ENCODE results near the gene ADGRL1. TPM values are rescaled to one million over a fixed set of nuclear protein-coding genes. Genes with fewer than 3 reads are reported as not detected.
"Not testable (repeated sequence)": the region's sequence is repeated elsewhere in the genome, so short reads cannot be mapped to it uniquely, and the experiment has no call there.

The ADGRL1 gene
- total RNA-seq, 2 donors from 2014 or later = 21.0 to 31.2 TPM

DNA sequence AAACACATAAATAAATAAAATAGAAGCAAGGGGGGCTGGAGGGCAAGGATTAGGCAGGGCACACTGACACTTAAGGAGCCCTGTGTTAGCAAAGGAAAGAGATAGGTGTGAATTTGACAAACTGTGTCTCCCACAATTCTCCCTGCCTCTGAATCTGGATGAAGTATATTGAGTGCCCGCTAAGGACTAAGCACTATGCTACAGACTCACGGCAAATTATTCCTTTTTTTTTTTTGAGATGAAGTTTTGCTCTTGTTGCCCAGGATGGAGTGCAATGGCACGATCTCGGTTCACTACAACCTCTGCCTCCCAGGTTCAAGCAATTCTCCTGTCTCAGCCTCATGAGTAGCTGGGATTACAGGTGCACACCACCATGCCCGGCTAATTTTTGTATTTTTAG, 38.4 kb upstream of the ADGRL1 start:
- peaks cover 0 to 20% of the 10 kb centered on the region in 2 donors for H3K4me1 ChIP-seq
- not testable (repeated sequence) for H3K9me3 ChIP-seq; H3K36me3 ChIP-seq; H3K27ac ChIP-seq; DNase-seq (ENCODE audit: low spot score); H3K27me3 ChIP-seq; H3K4me3 ChIP-seq

DNA sequence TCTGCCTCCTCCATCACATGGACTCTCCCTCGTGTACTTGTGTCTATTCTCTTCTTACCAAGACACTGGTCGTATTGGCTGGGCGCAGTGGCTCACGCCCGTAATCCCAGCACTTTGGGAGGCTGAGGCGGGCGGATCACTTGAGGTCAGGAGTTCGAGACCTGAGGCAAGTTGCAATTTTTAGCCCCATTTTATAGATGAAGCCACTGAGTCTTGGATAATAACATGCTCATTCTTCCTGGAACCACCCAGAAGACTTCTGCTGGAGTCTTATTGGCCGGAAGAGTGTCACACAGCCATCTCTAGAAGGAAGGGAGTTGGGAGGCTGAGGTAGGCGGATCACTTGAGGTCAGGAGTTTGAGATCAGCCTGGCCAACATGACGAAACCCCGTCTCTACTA, 37.7 kb upstream of the ADGRL1 start:
- DNase-seq (ENCODE audit: low spot score); H3K27me3 ChIP-seq; H3K9me3 ChIP-seq; H3K4me3 ChIP-seq; H3K36me3 ChIP-seq; H3K27ac ChIP-seq: not testable (repeated sequence)
- peaks cover 0 to 14% of the 10 kb centered on the region in 2 donors for H3K4me1 ChIP-seq

DNA sequence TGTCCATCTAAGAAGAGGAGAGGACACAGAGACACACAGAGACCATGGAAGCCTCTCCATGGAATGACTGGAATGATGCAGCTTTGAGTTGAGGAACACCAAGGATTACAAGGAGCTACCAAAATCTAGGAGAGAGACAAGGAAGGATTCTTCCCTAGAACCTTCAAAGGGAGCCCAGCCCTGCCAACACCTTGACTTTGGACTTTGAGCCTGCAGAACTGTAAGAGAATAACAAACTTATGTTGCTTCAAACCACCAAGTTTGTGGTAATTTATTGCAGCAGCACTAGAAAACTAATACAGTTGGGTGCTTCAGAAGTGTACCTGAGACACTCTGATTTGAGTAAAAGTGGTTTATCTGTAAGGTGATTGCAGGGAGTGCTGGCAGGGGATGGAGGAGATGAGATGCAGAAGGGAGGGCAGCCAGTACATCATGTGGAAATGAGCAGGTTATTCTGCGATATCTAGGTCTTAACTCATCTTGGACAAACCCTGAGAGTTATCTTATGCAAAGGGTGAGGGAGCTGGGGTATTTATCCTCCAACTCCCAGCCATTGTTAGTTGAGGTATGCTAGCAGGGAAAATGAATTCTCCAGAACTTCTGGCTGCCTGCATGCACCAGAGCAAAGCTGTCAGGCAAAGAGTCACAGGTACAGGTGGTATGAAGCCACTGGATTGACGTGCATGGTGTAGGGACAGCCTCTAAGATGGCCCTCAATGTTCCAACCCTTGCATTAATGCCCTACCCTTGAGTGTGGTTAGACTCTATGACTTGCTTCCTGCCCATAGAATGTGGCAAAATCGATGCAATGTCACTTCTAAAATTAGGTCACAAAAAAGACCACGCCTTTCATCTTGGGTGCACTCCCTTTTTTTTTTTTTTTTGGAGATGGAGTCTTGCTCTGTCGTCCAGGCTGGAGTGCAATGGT, 31.3 kb upstream of the ADGRL1 start:
- no peak overlapping the region for H3K4me3 ChIP-seq
- no peak for DNase-seq (ENCODE audit: low spot score)
- H3K27ac ChIP-seq = no peak overlapping the region
- H3K9me3 ChIP-seq = peaks cover 0 to 12% of the 10 kb centered on the region in 2 donors
- TF ChIP-seq, protein P1, sequence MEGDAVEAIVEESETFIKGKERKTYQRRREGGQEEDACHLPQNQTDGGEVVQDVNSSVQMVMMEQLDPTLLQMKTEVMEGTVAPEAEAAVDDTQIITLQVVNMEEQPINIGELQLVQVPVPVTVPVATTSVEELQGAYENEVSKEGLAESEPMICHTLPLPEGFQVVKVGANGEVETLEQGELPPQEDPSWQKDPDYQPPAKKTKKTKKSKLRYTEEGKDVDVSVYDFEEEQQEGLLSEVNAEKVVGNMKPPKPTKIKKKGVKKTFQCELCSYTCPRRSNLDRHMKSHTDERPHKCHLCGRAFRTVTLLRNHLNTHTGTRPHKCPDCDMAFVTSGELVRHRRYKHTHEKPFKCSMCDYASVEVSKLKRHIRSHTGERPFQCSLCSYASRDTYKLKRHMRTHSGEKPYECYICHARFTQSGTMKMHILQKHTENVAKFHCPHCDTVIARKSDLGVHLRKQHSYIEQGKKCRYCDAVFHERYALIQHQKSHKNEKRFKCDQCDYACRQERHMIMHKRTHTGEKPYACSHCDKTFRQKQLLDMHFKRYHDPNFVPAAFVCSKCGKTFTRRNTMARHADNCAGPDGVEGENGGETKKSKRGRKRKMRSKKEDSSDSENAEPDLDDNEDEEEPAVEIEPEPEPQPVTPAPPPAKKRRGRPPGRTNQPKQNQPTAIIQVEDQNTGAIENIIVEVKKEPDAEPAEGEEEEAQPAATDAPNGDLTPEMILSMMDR (IDR thresholded peaks at IDR 0.05) = no peak
- H3K36me3 ChIP-seq = no peaks in the 10 kb centered on the region
- H3K4me1 ChIP-seq = no peaks in the 10 kb centered on the region
- H3K27me3 ChIP-seq = no peaks in the 10 kb centered on the region

DNA sequence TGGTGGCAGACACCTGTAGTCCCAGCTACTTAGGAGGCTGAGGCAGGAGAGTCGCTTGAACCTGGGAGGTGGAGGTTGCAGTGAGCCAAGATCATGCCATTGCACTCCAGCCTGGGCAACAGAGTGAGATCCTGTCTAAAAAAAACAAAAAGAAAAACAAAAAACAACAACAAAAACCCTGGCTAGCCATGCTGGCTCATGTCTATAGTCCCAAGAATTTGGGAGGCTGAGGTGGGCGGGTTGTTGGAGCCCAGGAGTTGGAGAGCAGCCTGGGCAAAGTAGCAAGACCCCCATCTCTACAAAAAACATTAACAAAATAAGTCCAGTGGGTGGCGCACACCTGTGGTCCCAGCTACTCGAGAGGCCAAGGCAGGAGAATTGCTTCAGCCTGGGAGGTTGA, 27.0 kb upstream of the ADGRL1 start:
- not testable (repeated sequence) for H3K27ac ChIP-seq; H3K9me3 ChIP-seq; H3K4me1 ChIP-seq; H3K27me3 ChIP-seq; DNase-seq (ENCODE audit: low spot score); H3K4me3 ChIP-seq; H3K36me3 ChIP-seq

DNA sequence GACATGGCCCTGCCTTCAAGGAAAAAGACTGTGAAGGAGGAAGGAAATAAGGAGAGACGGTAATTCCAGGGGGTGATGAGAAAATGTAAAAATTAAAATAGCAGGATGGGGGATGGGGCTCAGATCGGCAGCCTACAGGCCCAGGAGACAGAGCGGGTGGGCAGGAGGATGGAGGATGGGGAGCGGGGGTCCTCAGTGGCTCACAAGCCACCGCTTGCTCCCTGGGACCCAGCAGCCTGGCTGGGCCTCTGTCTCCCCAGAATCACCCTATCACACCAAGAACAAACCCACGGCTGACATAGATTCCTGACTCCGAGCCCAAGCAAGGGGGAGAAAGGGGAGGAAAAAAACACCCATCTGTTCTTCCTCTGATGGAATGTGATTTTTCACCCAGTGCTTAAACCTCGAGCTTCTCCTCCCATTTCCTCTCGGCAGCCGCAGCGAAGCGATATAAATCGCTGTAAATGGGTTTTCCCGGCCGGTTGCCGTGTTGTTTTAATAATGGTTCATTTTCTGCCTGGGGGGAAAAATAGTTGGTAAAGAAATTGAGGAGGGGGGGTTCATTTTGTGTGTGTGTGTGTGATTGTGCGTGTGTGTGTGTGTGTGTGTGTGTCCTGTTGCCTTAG, 22.6 kb upstream of the ADGRL1 start:
- not testable (repeated sequence) for H3K36me3 ChIP-seq; H3K4me3 ChIP-seq; H3K4me1 ChIP-seq; H3K27ac ChIP-seq; H3K27me3 ChIP-seq; H3K9me3 ChIP-seq; DNase-seq (ENCODE audit: low spot score)

DNA sequence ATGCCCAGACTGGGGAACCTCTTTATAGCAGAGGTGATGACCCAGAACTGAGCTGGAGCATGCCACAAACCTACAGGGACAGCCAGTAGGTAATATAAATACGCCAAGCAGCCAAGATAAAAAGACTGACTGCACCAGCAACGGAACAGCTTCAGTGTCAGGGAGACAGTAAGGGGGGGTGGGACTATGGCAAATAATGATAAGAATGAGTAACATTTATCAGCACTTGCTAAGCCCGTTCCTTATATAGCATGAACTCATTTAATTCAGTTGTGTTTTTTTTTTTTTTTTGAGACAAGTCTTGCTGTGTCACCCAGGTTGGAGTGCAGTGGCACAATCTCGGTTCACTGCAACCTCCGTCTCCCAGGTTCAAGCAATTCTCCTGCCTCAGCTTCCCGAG, 20.5 kb upstream of the ADGRL1 start:
- not testable (repeated sequence) for H3K4me3 ChIP-seq; DNase-seq (ENCODE audit: low spot score); H3K27me3 ChIP-seq; H3K27ac ChIP-seq; H3K9me3 ChIP-seq; H3K36me3 ChIP-seq; H3K4me1 ChIP-seq

DNA sequence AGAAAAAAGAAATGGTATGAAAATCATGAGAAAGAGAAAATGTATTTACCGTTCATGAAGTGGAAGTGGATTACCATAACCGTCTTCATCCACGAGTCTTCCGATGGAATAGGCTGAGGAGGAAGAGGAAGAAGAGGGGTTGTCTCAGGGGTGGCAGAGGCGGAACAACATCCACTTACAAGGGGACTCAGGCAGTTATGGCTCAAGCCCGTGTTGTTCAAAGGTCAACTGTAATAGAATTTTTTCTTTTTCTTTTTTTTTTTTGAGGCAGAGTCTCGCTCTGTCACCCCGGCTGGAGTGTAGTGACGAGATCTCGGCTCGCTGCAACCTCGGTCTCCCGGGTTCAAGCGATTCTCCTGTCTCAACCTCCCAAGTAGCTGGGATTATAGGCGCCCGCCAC, 16.9 kb upstream of the ADGRL1 start:
- no peak for DNase-seq (ENCODE audit: low spot score)
- Histone ChIP-seq H3K27ac (no peak overlapping the region), H3K4me1 (peaks cover 0 to 5% of the 10 kb centered on the region in 2 donors), H3K36me3 (no peaks in the 10 kb centered on the region), H3K4me3 (no peak overlapping the region), H3K9me3 (no peaks in the 10 kb centered on the region), H3K27me3 (no peaks in the 10 kb centered on the region)
- TF ChIP-seq, protein P1 (IDR thresholded peaks at IDR 0.05) = no peak

DNA sequence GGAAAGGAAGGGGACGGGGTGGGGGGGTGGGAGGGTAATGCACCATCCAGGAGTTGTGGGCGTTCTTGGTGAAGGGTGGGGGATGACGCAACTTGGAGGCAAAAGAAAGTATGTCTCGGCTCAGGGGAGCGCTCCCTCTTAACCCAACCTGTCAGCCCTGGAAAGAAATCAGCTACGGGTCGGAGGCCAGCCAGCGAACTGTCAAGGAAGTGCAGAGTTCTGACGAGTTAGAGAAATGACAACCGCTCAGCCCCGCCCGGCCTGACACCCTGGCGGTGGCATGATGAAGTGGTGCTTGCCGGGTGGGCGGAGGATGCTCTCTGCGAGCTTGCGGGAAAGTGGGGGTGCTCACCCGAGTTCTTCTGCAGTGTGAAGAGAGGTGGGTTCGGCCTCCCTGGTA, 15.4 kb upstream of the ADGRL1 start:
- peak; percentile 59 for DNase-seq (ENCODE audit: low spot score)

More for the DNA sequence above, 15.4 kb upstream of the ADGRL1 start:
- H3K27ac ChIP-seq, H3K4me3 ChIP-seq, H3K36me3 ChIP-seq, H3K27me3 ChIP-seq, H3K9me3 ChIP-seq: not testable (repeated sequence)
- H3K4me1 ChIP-seq = peaks cover 0 to 13% of the 10 kb centered on the region in 2 donors
- TF ChIP-seq, protein P1 (IDR thresholded peaks at IDR 0.05) = peak; percentile 14 to 38
